ENCODE data around the gene APOH. TPM values are rescaled to one million over a fixed set of nuclear protein-coding genes. Genes with fewer than 3 reads are reported as not detected.

The APOH gene
- total RNA-seq, 2 experiments from 2014 or later = not detected

GRCh38 chr17:66200685-66201092, 28.5 kb downstream of the APOH start:
- ChIA-PET POLR2A (interaction anchor here (0.9 kb wide), 1 partner anchor 55 kb away, joined by 3 read pairs; no protein-coding TSS in a partner anchor), CTCF (interaction anchor here (0.8 to 4.5 kb wide), 13 partner anchors 9 to 476 kb away, joined by 3 to 22 read pairs (median 3); partner anchors contain the start of gene CEP112)
- peak overlapping the region; percentile 32 for H3K27ac Mint-ChIP-seq
- DNase-seq (peak in 11 of 14 experiments; percentile 4 to 82 (median 41)), ATAC-seq (ENCODE audit: poor library complexity) (peak; percentile 45)
- peaks cover 22% of the 10 kb centered on the region for H3K4me1 Mint-ChIP-seq (ENCODE audit: low read depth)
- Histone ChIP-seq H3K4me3 (ENCODE audit: low read length) (no peak overlapping the region), H3K27ac (ENCODE audit: low read depth in 1 of 2, low read length in 2 of 2) (no peak overlapping the region), H3K9me3 (ENCODE audit: control insufficient read depth in 1 of 2, insufficient read depth in 1 of 2, low read length in 2 of 2) (peaks cover 0 to 7% of the 10 kb centered on the region in 2 experiments), H3K36me3 (ENCODE audit: insufficient read depth, low read length) (no peaks in the 10 kb centered on the region), H3K4me1 (ENCODE audit: insufficient read depth, low read length) (peaks cover 18% of the 10 kb centered on the region), H3K27me3 (ENCODE audit: control insufficient read depth in 1 of 2, insufficient read depth in 2 of 2, low read length in 2 of 2) (no peaks in the 10 kb centered on the region)
- no peaks in the 10 kb centered on the region for H3K27me3 Mint-ChIP-seq
- no peaks in the 10 kb centered on the region for H3K9me3 Mint-ChIP-seq
- intact Hi-C loops (cut with DNase I, micrococcal nuclease) = loop anchor here (1.0 to 10.0 kb wide), 8 partner anchors 47 to 1094 kb away; partner anchors contain the start of gene PRKCA (in 1 of the 2)
- peak; percentile 67 for TF ChIP-seq CTCF (IDR thresholded peaks at IDR 0.05)
- H3K4me3 Mint-ChIP-seq = peak overlapping the region; percentile 23
- H3K36me3 Mint-ChIP-seq (ENCODE audit: low read depth) = no peaks in the 10 kb centered on the region

DNA sequence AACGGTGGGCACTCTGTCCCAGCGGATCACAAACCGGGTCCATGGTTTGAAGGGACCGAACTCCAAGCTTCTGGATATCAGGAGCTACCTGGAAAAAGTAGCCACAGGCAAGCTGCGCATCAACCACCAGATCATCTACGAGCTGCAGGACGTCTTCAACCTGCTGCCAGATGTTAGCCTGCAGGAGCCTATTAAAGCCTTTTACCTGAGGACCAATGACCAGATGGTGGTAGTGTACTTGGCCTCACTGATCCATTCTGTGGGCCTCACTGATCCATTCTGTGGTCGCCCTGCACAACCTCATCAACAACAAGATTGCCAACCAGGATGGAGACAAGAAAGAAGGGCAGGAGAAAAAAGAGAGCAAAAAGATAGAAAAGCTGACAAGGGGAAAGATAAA, 31.0 kb downstream of the APOH start:
- Mint-ChIP-seq H3K4me3 (no peak overlapping the region), H3K27ac (no peak overlapping the region), H3K27me3 (no peaks in the 10 kb centered on the region), H3K9me3 (no peaks in the 10 kb centered on the region), H3K4me1 (ENCODE audit: low read depth) (peaks cover 22% of the 10 kb centered on the region), H3K36me3 (ENCODE audit: low read depth) (no peaks in the 10 kb centered on the region)
- no peaks in the 10 kb centered on the region for H3K9me3 ChIP-seq (ENCODE audit: control insufficient read depth in 1 of 2, insufficient read depth in 1 of 2, low read length in 2 of 2)
- ChIA-PET CTCF (interaction anchor here (4.5 kb wide), 1 partner anchor 368 kb away, joined by 22 read pairs; no protein-coding TSS in a partner anchor), POLR2A (no interaction called here)
- peaks cover 18% of the 10 kb centered on the region for H3K4me1 ChIP-seq (ENCODE audit: insufficient read depth, low read length)
- no peak overlapping the region for H3K27ac ChIP-seq (ENCODE audit: low read depth in 1 of 2, low read length in 2 of 2)
- DNase-seq (no peak), ATAC-seq (ENCODE audit: poor library complexity) (no peak)
- H3K36me3 ChIP-seq (ENCODE audit: insufficient read depth, low read length) = no peaks in the 10 kb centered on the region
- intact Hi-C loops (cut with DNase I, micrococcal nuclease) = no loop called here
- H3K27me3 ChIP-seq (ENCODE audit: control insufficient read depth in 1 of 2, insufficient read depth in 2 of 2, low read length in 2 of 2) = no peaks in the 10 kb centered on the region
- TF ChIP-seq CTCF (IDR thresholded peaks at IDR 0.05) = no peak
- H3K4me3 ChIP-seq (ENCODE audit: low read length) = no peak overlapping the region

DNA sequence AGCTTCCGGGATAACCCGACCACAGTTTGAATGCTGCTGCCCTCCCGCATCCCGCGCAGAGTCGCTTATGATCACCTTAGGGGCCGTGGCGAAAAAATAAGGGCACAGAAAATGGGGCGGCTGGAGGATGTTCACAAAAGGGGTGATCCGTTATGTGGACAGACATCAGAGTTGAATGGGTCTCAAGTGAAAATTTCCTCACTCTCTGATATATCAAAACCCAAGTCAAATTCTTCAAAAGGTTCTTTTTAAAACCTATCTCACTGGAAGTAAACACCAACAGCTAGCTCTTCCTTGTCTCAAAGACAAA, 36.9 kb downstream of the APOH start:
- Mint-ChIP-seq H3K27me3 (no peaks in the 10 kb centered on the region), H3K9me3 (no peaks in the 10 kb centered on the region), H3K4me3 (peak overlapping the region; percentile 92), H3K4me1 (ENCODE audit: low read depth) (peaks cover 16% of the 10 kb centered on the region), H3K36me3 (ENCODE audit: low read depth) (no peaks in the 10 kb centered on the region), H3K27ac (peak overlapping the region; percentile 86)
- ChIA-PET POLR2A (interaction anchor here (0.6 kb wide), 1 partner anchor 190 kb away, joined by 4 read pairs; no protein-coding TSS in a partner anchor), CTCF (interaction anchor here (0.7 to 2.1 kb wide), 2 partner anchors 8 to 479 kb away, joined by 3 to 4 read pairs; no protein-coding TSS in a partner anchor)
- peak overlapping the region; percentile 61 for H3K4me3 ChIP-seq (ENCODE audit: low read length)
- H3K9me3 ChIP-seq (ENCODE audit: control insufficient read depth in 1 of 2, insufficient read depth in 1 of 2, low read length in 2 of 2) = no peaks in the 10 kb centered on the region
- ATAC-seq (ENCODE audit: poor library complexity) (no peak), DNase-seq (no peak)
- no peak for TF ChIP-seq CTCF (IDR thresholded peaks at IDR 0.05)
- no peaks in the 10 kb centered on the region for H3K27me3 ChIP-seq (ENCODE audit: control insufficient read depth in 1 of 2, insufficient read depth in 2 of 2, low read length in 2 of 2)
- H3K36me3 ChIP-seq (ENCODE audit: insufficient read depth, low read length) = no peaks in the 10 kb centered on the region
- H3K4me1 ChIP-seq (ENCODE audit: insufficient read depth, low read length) = peaks cover 11% of the 10 kb centered on the region
- H3K27ac ChIP-seq (ENCODE audit: low read depth in 1 of 2, low read length in 2 of 2) = peak overlapping the region; percentile 49 to 50
- intact Hi-C loops (cut with DNase I, micrococcal nuclease) = loop anchor here in 1 of 2 experiments (5.0 kb wide), 1 partner anchor 110 kb away; the partner anchor contains the start of gene PRKCA
